MCF 10A (cell line): Measurements from ENCODE around the gene CADM4. TPM values are rescaled to one million over a fixed set of nuclear protein-coding genes. Genes with fewer than 3 reads are reported as not detected.

Source experiments
- BruUV-seq: library from RNA; stranded (reverse); fragments of 400-500 nt; replicated peaks from 2 replicates; lab custom pipeline; 2021; lab: Mats Ljungman, UMichigan
- CTCF ChIA-PET: fragments of 300-600 bp; sonication (Branson Sonifier 250); formaldehyde crosslinking; extraction: SDS; loops from one replicate; lab custom pipeline; 2021; ENCODE audit warnings: antibody characterized with exemption, inconsistent platforms; lab: Yijun Ruan, JAX
- POLR2A ChIA-PET: fragments of 300-600, 350-650 bp; sonication (Branson Sonifier 250); formaldehyde crosslinking; extraction: SDS; loops from one replicate; lab custom pipeline; 2020; ENCODE audit warnings: antibody characterized with exemption, inconsistent platforms; lab: Yijun Ruan, JAX
- DNase-seq: peaks from one replicate; pipeline ENCODE4 v3.0.0-alpha.2; 2018; ENCODE audit not compliant: unreplicated experiment
- H3K27ac Mint-ChIP-seq: one replicate; pipeline ENCODE4 v1.8.0; 2022; ENCODE audit warnings: mild to moderate bottlenecking, low read depth, mixed read lengths; ENCODE audit not compliant: unreplicated experiment
- H3K27me3 Mint-ChIP-seq: one replicate; pipeline ENCODE4 v1.8.0; 2022; ENCODE audit warnings: mixed read lengths; ENCODE audit not compliant: insufficient read depth, unreplicated experiment
- H3K36me3 Mint-ChIP-seq: one replicate; pipeline ENCODE4 v1.8.0; 2022; ENCODE audit warnings: mild to moderate bottlenecking, moderate library complexity, mixed read lengths; ENCODE audit not compliant: insufficient read depth, unreplicated experiment
- H3K4me1 Mint-ChIP-seq: one replicate; pipeline ENCODE4 v1.8.0; 2022; ENCODE audit warnings: mixed read lengths; ENCODE audit not compliant: insufficient read depth, unreplicated experiment
- H3K4me3 Mint-ChIP-seq: one replicate; pipeline ENCODE4 v1.8.0; 2022; ENCODE audit warnings: mild to moderate bottlenecking, moderate library complexity, mixed read lengths; ENCODE audit not compliant: unreplicated experiment
- H3K9me3 Mint-ChIP-seq: one replicate; pipeline ENCODE4 v1.8.0; 2022; ENCODE audit warnings: mixed read lengths; ENCODE audit not compliant: unreplicated experiment
- intact Hi-C: fragments of 100-400 bp; cut with micrococcal nuclease; formaldehyde crosslinking; loops from 2 replicates; pipeline ENCODE4 v1.14.1; 2022
- total RNA-seq: library from RNA; stranded (reverse); gene quantifications from 2 replicates; pipeline ENCODE4 v1.2.3, GENCODE V29; 2022
- TF ChIP-seq, protein P1 (sequence below): fragments of 200-600 bp; IDR thresholded peaks from one replicate; pipeline ENCODE4 v1.8.0; 2022; ENCODE audit warnings: antibody characterized with exemption, mild to moderate bottlenecking; ENCODE audit not compliant: unreplicated experiment

Gene CADM4
- total RNA-seq, 1 experiment from 2014 or later = 3.2 TPM

DNA sequence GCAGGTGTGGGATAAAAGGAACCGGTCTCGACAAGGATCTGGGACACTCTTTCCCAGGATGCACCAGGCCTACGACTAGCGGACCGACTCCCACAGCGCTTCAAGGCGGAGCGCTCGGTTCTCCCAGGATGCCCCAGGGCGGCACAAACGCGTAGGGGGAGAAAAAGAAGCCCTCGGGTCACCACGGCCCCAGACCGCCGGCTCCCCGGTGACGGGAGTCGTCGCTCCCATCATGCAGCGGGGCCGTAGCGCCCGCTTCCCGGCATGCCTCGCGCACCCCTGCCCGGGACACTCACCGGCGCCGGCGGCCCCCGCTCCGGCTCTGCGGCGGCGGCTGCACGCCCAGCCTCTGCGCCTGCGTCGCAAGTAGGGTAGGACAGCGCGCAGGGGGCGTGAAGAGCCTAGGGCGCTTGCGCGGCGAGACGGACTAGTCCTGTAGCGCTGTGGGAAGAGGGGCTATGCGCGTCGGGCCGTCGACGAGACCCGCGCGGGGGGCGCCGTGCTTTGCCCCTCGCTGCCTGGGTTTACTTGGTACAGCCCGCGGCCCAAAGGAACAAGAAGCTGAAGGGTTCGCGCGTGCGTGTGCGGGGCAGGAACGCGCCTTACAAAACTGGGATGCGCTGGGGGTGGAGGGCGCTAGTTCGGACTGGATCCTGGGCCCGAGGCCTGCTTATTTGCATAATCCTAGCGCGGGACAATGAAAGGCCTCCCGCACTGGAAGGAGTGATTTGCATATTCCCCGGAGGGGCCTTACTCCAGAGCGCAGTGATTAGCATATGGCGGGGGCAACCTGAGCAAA, 20.2 kb downstream of the CADM4 start, which contains the start of gene ZNF428:
TSS of gene ZNF428 (minus strand) at position 368 of the 799 bp plus-strand sequence. CDS start 5,325 bp downstream, outside the sequence.
- ChIA-PET POLR2A (interaction anchor here (0.6 to 3.0 kb wide), 9 partner anchors 13 to 1030 kb away, joined by 3 to 18 read pairs (median 3); partner anchors contain the start of genes IRGQ, PLAUR, SMG9 and ZNF576), CTCF (no interaction called here)
- Mint-ChIP-seq H3K36me3 (peaks cover 12% of the 10 kb centered on the region), H3K9me3 (no peaks in the 10 kb centered on the region), H3K27me3 (no peaks in the 10 kb centered on the region), H3K4me3 (peak within 1 kb of the TSS; percentile 89), H3K4me1 (peaks cover 10% of the 10 kb centered on the region), H3K27ac (peak within 1 kb of the TSS; percentile 78)
- intact Hi-C loops = no loop called here
- TSS peak; percentile 57 for BruUV-seq
- peak; percentile 85 for DNase-seq
- TF ChIP-seq, protein P1, sequence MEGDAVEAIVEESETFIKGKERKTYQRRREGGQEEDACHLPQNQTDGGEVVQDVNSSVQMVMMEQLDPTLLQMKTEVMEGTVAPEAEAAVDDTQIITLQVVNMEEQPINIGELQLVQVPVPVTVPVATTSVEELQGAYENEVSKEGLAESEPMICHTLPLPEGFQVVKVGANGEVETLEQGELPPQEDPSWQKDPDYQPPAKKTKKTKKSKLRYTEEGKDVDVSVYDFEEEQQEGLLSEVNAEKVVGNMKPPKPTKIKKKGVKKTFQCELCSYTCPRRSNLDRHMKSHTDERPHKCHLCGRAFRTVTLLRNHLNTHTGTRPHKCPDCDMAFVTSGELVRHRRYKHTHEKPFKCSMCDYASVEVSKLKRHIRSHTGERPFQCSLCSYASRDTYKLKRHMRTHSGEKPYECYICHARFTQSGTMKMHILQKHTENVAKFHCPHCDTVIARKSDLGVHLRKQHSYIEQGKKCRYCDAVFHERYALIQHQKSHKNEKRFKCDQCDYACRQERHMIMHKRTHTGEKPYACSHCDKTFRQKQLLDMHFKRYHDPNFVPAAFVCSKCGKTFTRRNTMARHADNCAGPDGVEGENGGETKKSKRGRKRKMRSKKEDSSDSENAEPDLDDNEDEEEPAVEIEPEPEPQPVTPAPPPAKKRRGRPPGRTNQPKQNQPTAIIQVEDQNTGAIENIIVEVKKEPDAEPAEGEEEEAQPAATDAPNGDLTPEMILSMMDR = no peak

DNA sequence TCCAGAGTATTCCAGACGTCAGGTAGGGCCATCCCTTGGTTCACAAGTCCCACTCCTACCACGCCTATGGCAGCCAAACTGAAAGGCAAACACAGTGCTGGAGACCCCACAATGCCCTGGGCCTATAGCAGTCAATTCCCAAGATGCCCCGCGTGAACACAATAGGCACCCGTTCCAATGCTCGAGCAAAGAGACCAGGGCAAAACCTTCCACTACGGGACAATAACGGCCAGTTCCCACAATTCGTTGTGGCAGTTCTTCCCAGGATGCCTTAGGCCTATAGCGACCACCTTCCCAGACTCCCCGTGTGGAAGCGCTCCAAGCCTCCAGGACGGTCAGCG, 20.8 kb downstream of the CADM4 start:
- Mint-ChIP-seq H3K9me3 (no peaks in the 10 kb centered on the region), H3K27ac (peak overlapping the region; percentile 78), H3K36me3 (peaks cover 7% of the 10 kb centered on the region), H3K4me1 (peaks cover 7% of the 10 kb centered on the region), H3K4me3 (peak overlapping the region; percentile 89), H3K27me3 (no peaks in the 10 kb centered on the region)
- intact Hi-C loops = no loop called here
- CTCF ChIA-PET = no interaction called here
- TF ChIP-seq, protein P1 = no peak
- DNase-seq = no peak
- POLR2A ChIA-PET = interaction anchor here (0.6 to 3.0 kb wide), 3 partner anchors 12 to 1713 kb away, joined by 3 to 18 read pairs (median 5); partner anchors contain the start of genes IRGQ and ZNF576
- TSS peak; percentile 73 for BruUV-seq

DNA sequence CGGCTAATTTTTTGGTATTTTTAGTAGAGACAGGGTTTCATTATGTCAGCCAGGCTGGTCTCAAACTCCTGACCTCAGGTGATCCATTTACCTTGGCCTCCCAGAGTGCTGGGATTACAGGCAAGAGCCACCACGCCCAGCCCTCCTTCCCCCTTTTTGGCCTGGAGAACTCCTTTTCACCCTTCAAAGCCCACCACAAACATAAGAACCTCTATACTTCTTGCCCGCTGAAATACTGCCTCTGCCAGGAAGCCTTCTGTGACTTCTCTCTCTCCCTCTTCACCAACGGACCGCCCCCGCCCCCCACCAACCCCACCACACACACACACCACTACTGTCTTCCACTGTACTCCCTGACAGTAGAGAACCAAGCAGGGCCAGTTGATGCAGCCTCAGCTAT, 22.7 kb downstream of the CADM4 start:
- Mint-ChIP-seq H3K36me3 (peaks cover 7% of the 10 kb centered on the region), H3K4me3 (no peak overlapping the region), H3K4me1 (peaks cover 7% of the 10 kb centered on the region), H3K9me3 (no peaks in the 10 kb centered on the region), H3K27ac (no peak overlapping the region), H3K27me3 (no peaks in the 10 kb centered on the region)
- POLR2A ChIA-PET = interaction anchor here (1.0 kb wide), 1 partner anchor 9 kb away, joined by 5 read pairs; no protein-coding TSS in a partner anchor
- CTCF ChIA-PET = interaction anchor here (0.7 kb wide), 1 partner anchor 36 kb away, joined by 3 read pairs; no protein-coding TSS in a partner anchor
- intact Hi-C loops = no loop called here
- DNase-seq = no peak
- TF ChIP-seq, protein P1 = no peak
- no TSS peak for BruUV-seq

DNA sequence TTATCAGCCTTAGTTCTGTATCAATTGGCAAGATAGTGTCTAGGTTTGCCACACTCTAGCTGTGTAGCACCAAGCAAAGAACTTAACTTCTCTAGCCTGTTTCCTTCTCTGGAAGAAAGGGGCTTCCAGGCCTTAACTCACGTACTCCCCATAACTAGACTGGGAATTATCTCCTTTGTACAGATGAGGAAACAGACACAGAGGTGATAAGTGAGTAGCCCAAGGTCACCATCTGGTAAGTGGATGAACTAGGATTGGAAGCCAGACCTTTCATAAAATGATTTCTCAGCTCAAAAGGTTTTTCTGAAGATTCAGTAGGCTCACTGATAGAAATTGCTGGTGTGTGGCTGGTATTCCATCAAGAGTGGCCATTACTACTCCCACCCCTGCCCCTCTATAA, 23.3 kb downstream of the CADM4 start:
- Mint-ChIP-seq H3K9me3 (no peaks in the 10 kb centered on the region), H3K27me3 (no peaks in the 10 kb centered on the region), H3K4me1 (peaks cover 7% of the 10 kb centered on the region), H3K4me3 (no peak overlapping the region), H3K27ac (no peak overlapping the region), H3K36me3 (peaks cover 7% of the 10 kb centered on the region)
- POLR2A ChIA-PET = no interaction called here
- TF ChIP-seq, protein P1 = no peak
- intact Hi-C loops = no loop called here
- no TSS peak for BruUV-seq
- CTCF ChIA-PET = interaction anchor here (1.1 kb wide), 1 partner anchor 52 kb away, joined by 4 read pairs; no protein-coding TSS in a partner anchor
- no peak for DNase-seq
